ENCODE results near the gene ONECUT3.

The ONECUT3 gene

GRCh38 chr19:1742989-1743696 lies 10.2 kb upstream of the ONECUT3 start:
- no peak for DNase-seq

DNA sequence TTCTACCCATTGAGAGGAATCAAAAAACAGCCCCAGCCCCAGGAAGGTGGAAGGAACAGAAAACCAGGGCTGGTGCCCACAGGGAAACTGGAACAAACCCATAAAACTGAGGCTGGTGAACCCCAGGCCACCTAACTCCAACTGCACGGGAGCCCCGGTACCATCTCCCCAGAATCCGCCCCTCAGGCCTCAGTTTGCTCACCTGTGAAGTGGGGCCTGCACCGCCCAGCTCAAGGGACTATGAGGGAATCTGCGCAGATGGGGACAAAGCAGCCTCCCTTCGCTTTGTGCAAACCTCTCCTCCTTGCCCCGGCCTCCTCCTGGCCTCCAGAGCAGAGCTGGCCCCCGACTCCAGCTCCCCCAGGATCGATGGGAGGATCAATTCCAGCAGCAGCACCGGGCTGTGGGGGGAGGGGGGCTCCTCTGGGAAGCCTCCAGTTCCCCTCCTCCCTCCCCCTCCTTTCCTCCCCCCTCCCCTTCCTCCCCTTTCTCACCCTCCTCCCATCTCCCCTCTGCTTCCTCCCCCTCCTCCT lies 9.1 kb upstream of the ONECUT3 start:
- DNase-seq: no peak

GRCh38 chr19:1744822-1745563 lies 8.3 kb upstream of the ONECUT3 start:
- no peak for DNase-seq

- DNase-seq: no peak
Measured at GRCh38 chr19:1745589-1746031, 7.7 kb upstream of the ONECUT3 start.

DNA sequence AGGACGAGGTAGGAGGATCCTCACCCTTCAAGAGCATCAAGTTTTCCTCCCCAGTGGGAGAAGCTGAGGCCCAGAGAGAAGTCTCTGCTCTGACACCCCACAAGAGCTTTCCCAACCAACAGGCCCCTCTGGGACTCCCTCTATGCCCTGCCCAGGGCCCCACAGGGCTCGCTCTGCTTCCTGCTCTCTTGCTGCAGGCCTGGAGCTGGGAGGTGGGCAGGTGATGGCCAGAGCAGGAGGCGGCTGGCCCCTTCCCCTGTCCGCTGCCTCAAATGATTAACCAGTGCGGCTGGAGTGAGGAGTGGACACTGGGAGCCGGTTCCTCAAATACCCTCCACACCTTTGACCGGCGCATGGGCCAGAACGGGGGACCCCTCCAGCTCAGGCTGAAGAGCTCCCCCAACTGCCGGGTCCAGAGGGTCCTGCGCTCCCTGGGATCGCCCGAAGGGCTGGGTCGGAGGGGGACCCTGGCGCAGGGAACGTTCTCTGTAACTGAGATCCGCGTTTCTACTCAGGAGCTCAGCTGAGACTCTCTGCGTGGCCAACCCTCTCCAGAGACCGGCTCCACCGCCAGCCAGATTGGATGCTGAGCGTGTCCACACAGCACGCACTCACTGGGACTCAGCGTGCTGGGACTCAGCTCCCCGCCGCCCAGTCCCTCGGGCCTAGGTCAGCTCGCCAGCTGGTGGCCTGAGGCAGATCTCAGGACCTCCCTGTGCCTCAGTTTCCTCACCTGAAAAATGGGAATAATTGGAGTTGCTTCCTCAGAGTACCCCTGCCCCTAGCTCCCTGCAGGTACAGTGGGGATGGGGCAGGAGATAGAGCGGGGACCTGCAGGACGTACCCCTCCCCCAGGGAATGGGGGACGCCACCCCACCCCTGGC lies 6.7 kb upstream of the ONECUT3 start:
- no peak for DNase-seq

- no peak for DNase-seq
Measured at GRCh38 chr19:1747285-1748114, 5.8 kb upstream of the ONECUT3 start.

GRCh38 chr19:1748115-1748872 lies 5.0 kb upstream of the ONECUT3 start:
- DNase-seq: no peak

GRCh38 chr19:1748873-1749341 lies 4.4 kb upstream of the ONECUT3 start:
- no peak for DNase-seq

GRCh38 chr19:1749373-1750342 lies 3.6 kb upstream of the ONECUT3 start:
- no peak for DNase-seq

DNA sequence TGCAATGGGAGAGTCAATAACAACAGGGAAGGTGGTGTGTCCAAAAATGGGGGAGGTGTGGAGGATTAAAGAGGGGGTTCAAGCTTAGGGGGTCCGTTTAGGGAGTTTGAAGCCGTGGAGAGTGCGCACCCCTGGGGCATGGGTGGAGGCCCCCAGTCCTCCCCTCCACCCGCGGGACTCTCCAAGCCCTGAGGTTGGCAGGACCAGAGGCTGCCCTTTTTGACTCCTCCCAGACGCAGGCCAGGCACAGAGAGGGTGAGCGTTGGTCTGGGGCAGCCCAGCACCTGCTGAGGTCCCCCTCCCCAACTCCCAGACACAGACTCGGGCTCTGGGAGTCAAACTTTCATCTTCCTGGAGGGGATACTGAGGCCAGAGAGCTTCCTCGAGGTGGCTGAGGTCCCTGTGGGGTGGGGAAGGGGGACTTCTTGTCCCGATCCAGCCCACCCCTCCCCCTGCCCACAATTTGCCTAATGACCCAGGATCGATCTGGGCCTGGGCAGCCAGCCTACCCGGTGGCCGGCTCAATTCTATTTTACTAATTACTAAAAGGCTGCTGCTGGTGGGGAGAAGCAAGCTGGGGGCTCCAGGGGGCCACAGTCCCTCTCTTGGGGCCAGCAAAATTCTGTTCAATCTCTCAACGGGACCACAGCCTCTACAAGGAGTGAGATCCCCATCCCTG lies 2.8 kb upstream of the ONECUT3 start:
- DNase-seq: no peak

DNA sequence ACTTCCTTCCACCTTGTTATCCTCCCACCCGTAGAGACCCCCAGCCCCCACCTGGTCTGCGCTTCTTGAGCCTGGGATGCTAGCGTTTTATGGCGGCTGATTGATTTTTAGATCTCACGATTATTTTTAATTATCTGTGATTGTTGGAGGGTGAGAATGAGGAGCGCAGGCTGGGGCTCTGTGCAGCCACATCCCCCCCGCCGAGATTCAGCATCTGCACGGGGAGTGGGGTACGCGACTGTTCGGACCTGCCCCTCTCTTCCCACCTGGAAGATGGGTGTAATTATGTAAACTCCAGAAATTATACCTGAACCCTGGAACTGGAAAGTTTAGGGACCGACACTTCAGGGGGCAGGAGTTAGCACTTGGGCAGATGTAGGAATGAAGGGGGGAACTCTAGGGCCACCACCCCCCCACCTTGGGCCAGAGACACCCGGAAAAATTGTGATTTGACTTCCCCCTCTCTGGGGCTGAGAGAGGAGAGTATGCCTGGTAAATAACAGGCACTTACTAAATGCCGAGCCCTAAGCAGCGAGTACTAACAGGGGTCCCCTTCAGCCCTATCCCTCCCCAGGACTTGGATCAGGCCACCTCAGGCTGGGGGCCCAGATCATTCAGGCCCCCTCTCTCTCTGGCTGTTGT lies 1.8 kb upstream of the ONECUT3 start:
- DNase-seq: no peak

DNA sequence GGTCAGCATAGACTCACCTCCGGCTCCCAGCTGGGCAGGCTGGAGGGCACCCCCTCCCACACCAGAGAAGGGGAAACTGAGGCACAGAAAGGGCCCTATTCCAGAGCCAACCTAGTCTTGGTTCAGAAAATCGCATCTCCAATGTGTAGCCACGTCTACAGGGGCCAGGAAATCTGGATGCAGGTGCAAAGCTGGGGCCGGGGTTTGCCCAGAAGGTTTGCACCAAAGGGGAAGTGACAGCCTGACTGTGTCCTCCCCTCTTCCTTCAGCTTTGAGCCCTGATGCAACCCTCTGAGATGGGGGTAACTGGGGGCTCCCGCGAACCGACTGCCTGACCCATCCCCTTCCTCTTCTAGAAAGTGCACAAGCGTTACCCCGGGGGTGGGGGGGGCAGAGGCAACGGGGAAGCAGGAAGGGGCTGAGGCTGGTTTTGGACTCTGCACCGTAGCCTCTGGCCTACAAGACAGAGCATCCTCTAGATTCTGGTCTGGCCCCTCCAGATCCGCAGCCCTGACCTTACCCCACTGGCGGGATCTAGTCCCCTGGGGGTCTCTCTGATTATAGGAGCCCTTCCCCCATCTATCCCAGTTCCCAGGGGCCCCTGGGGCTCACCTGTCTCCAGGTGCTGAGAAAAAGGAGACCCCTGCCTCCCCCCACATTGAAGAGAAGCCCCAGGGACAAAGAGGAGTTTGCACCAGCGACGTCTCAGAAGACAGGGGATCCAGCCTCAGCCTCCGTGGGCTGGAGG lies 1.1 kb upstream of the ONECUT3 start:
- no peak for DNase-seq

- no peak for DNase-seq
Measured at GRCh38 chr19:1754018-1754635, 821 bp downstream of the ONECUT3 start.

DNA sequence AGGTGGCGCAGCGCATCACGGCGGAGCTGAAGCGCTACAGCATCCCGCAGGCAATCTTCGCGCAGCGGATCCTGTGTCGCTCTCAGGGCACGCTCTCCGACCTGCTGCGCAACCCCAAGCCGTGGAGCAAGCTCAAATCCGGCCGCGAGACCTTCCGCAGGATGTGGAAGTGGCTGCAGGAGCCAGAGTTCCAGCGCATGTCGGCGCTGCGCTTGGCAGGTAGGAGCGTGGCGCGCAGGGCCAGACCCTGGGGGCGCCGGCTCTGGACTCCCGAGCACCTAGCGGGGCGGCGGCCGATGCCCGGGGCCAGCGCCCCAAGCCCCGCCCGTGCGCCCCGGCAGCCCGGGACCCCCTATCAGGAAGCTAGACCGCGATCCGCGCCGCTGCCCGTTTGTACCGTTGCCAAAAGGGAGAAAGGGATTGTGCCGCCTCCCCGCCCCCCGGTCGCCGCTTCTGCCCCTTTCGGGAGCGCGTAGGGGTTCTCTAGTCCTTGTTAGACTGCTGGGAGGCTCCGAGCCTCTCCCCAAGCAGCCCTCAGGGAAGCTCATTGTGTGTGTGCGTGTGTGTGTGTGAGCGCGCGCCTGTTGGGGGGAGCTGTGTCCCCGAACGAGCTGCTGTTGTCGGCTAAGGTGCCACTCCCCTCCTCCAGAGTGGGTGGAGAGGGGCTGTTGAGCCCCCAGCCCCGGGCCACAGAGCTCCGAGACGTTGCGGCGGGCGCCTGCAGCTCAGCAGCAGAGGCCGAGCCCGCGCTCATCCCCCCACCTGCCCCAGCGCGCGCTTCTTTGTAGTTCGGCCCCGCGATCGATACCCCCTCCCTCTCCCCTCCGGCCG lies 1.5 kb downstream of the ONECUT3 start:
- no peak for DNase-seq

GRCh38 chr19:1755467-1756171 lies 2.3 kb downstream of the ONECUT3 start:
- DNase-seq: no peak

DNA sequence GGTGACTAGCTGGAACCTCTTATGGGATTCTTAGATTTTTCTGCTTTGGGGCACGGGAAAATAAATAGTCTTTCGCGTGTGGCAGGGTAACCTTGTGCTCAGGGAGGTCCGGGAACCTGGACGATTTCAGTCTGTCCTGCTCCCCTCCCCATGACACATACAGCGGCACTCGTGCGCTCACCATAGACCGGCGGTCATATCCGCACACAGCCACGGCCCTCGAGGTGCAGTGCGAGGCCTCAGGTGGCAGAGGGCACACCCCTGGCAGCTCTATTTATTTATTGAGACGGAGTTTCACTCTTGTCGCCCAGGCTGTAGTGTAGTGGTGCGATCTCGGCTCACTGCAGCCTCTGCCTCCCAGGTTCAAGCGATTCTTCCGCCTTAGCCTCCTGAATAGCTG lies 3.0 kb downstream of the ONECUT3 start:
- no peak for DNase-seq

All from stimulated activated CD8-positive, alpha-beta memory T cell treated with anti-CD3 and anti-CD28 coated beads, Interleukin-4, amount 100 ng/mL, for 48 hours (primary cell).